HCT116 (cell line): ENCODE results near the gene EDDM13. TPM values are rescaled to one million over a fixed set of nuclear protein-coding genes. Genes with fewer than 3 reads are reported as not detected.

Experiments
- ATAC-seq: fragments of 200-7000 bp; cut with Tn5 transposase; 2 replicates; pipeline ENCODE4 v1.9.1; 2020; ENCODE audit warnings: mild to moderate bottlenecking, moderate library complexity
- BruUV-seq: library from RNA; stranded (reverse); fragments of 400-500 nt; replicated peaks from 2 replicates; lab custom pipeline; 2021; lab: Mats Ljungman, UMichigan
- CTCF ChIA-PET: fragments of 300-600 bp; sonication (Branson Sonifier 250); formaldehyde crosslinking; loops from one replicate; lab custom pipeline; 2021; ENCODE audit warnings: antibody characterized with exemption; lab: Charles Lee
- POLR2A ChIA-PET: fragments of 300-600, 350-600 bp; sonication (Branson Sonifier 250); formaldehyde crosslinking; loops from one replicate; lab custom pipeline; 2021; ENCODE audit warnings: antibody characterized with exemption; lab: Charles Lee
- RAD21 ChIA-PET, 2 experiments: fragments of 300-600 bp; sonication (Branson Sonifier 250); formaldehyde crosslinking; loops; one replicate each; lab custom pipeline; 2023; ENCODE audit warnings: low total read pairs in 2 of 2; ENCODE audit not compliant: uncharacterized antibody in 2 of 2, unreplicated experiment in 2 of 2, low non-redundant PET in 1 of 2; lab: Charles Lee
- DNase-seq: peaks from one replicate; pipeline ENCODE4 v3.0.0-alpha.2; 2010; ENCODE audit warnings: low read depth, low spot score
- H2AFZ ChIP-seq: fragments of 200-600 bp; shearing (Covaris generic), sonication (generic); 2 replicates; pipeline ENCODE4 v1.6.1; 2017; ENCODE audit warnings: low read depth, mixed run types, mixed read lengths, antibody characterized with exemption, low read length; ENCODE audit not compliant: poor library complexity, severe bottlenecking
- H3K27ac ChIP-seq: 2 replicates; pipeline ENCODE4 v1.5.1; 2012; ENCODE audit warnings: low read depth, low read length
- H3K27me3 ChIP-seq: fragments of 200-600 bp; sonication (generic); 2 replicates; pipeline ENCODE4 v1.6.1; 2016; ENCODE audit warnings: mixed run types, low read length, mixed read lengths; ENCODE audit not compliant: insufficient read depth
- H3K36me3 ChIP-seq, 2 experiments: fragments of 200-500 bp in 1 of 2; fragments of 200-600 bp in 1 of 2; sonication (Bioruptor generic) in 1 of 2; sonication (generic) in 1 of 2; 2 replicates each; pipeline versions ENCODE4 v1.5.1 to v1.6.1; 2014 to 2016; ENCODE audit warnings: low read length in 2 of 2, inconsistent platforms in 1 of 2, mixed read lengths in 1 of 2, mixed run types in 1 of 2; ENCODE audit not compliant: insufficient read depth in 2 of 2, control insufficient read depth in 1 of 2
- H3K4me1 ChIP-seq, 2 experiments: fragments of 200-600 bp in 1 of 2; sonication (generic) in 1 of 2; 2 replicates each; pipeline versions ENCODE4 v1.5.1 to v1.6.1; 2012 to 2017; ENCODE audit warnings: low read length in 2 of 2, inconsistent platforms in 1 of 2, mild to moderate bottlenecking in 1 of 2, mixed read lengths in 1 of 2, mixed run types in 1 of 2, moderate library complexity in 1 of 2; ENCODE audit not compliant: insufficient read depth in 2 of 2, control insufficient read depth in 1 of 2
- H3K4me2 ChIP-seq: fragments of 200-600 bp; sonication (generic); 2 replicates; pipeline ENCODE4 v1.6.1; 2017; ENCODE audit warnings: mixed run types, low read length, mixed read lengths
- H3K4me3 ChIP-seq, 2 experiments: fragments of 200-600 bp in 1 of 2; sonication (generic) in 1 of 2; replicated peaks in 1 of 2; 2 replicates each; pipeline ENCODE4 v1.5.1; 2011 to 2016; ENCODE audit warnings: low read length in 2 of 2, control low read depth in 1 of 2, low read depth in 1 of 2, mild to moderate bottlenecking in 1 of 2, mixed read lengths in 1 of 2, mixed run types in 1 of 2
- H3K79me2 ChIP-seq: fragments of 200-600 bp; sonication (generic); 2 replicates; pipeline ENCODE4 v1.6.1; 2017; ENCODE audit warnings: mild to moderate bottlenecking, mixed run types, low read length, moderate library complexity, mixed read lengths; ENCODE audit not compliant: insufficient read depth
- H3K9ac ChIP-seq: fragments of 200-600 bp; sonication (generic); 2 replicates; pipeline ENCODE4 v1.6.1; 2016; ENCODE audit warnings: low read length, mixed read lengths
- H3K9me2 ChIP-seq: fragments of 200-600 bp; sonication (generic), shearing (Covaris generic); 2 replicates; pipeline ENCODE4 v1.6.1; 2017; ENCODE audit warnings: mixed run types, mild to moderate bottlenecking, moderate library complexity; ENCODE audit not compliant: insufficient read depth
- H3K9me3 ChIP-seq, 2 experiments: fragments of 200-500 bp in 1 of 2; fragments of 200-600 bp in 1 of 2; sonication (Bioruptor generic) in 1 of 2; sonication (generic) in 1 of 2; 2 replicates each; pipeline ENCODE4 v1.6.1; 2014 to 2017; ENCODE audit warnings: low read length in 2 of 2, mixed read lengths in 2 of 2, inconsistent platforms in 1 of 2, low read depth in 1 of 2, mild to moderate bottlenecking in 1 of 2, mixed run types in 1 of 2, moderate library complexity in 1 of 2; ENCODE audit not compliant: control insufficient read depth in 1 of 2, insufficient read depth in 1 of 2
- H4K20me1 ChIP-seq: fragments of 200-600 bp; sonication (generic), shearing (Covaris generic); 2 replicates; pipeline ENCODE4 v1.6.1; 2017; ENCODE audit warnings: mixed run types, mild to moderate bottlenecking, moderate library complexity; ENCODE audit not compliant: insufficient read depth
- EGR1 ChIP-seq: IDR thresholded peaks from 2 replicates; pipeline ENCODE4 v1.6.1; 2012; ENCODE audit warnings: low read depth
- ELF1 ChIP-seq: IDR thresholded peaks from 2 replicates; pipeline ENCODE4 v1.6.1; 2012; ENCODE audit warnings: low read depth, borderline replicate concordance
- SIN3A ChIP-seq: IDR thresholded peaks from 2 replicates; pipeline ENCODE4 v1.6.1; 2012; ENCODE audit warnings: low read depth
- YY1 ChIP-seq: IDR thresholded peaks from 2 replicates; pipeline ENCODE4 v1.6.1; 2011; ENCODE audit warnings: low read length, low read depth, moderate library complexity, mild to moderate bottlenecking; ENCODE audit not compliant: insufficient replicate concordance; ENCODE audit errors: extremely low read depth
- ZFX ChIP-seq: fragments of 450-650 bp; IDR thresholded peaks from 2 replicates; pipeline ENCODE4 v1.6.1; 2017
- intact Hi-C: fragments of 100-400 bp; cut with micrococcal nuclease; formaldehyde crosslinking; loops from 2 replicates; pipeline ENCODE4 v1.10.0; 2022
- total RNA-seq: library from RNA; stranded (reverse); gene quantifications from one replicate; pipeline ENCODE4 v1.2.1, GENCODE V29; 2021; ENCODE audit not compliant: unreplicated experiment
- TF ChIP-seq, protein P1 (sequence below), 3 experiments: fragments of 200-600 bp in 1 of 3; sonication (generic) in 1 of 3; IDR thresholded peaks in 2 of 3; conservative IDR thresholded peaks in 1 of 3; 2 replicates each; pipeline ENCODE4 v1.5.1; 2012 to 2017; ENCODE audit warnings: low read depth in 2 of 3, low read length in 2 of 3, antibody characterized with exemption in 1 of 3, borderline replicate concordance in 1 of 3, control low read depth in 1 of 3, mild to moderate bottlenecking in 1 of 3, mixed read lengths in 1 of 3, mixed run types in 1 of 3, moderate library complexity in 1 of 3; ENCODE audit not compliant: insufficient read depth in 1 of 3
- TF ChIP-seq, protein P2 (sequence below): IDR thresholded peaks from 2 replicates; pipeline ENCODE4 v1.6.1; 2012
- TF ChIP-seq, protein P3 (sequence below): IDR thresholded peaks from 2 replicates; pipeline ENCODE4 v1.6.1; 2012

EDDM13 gene
- total RNA-seq, 1 experiment from 2014 or later, result not detected

DNA sequence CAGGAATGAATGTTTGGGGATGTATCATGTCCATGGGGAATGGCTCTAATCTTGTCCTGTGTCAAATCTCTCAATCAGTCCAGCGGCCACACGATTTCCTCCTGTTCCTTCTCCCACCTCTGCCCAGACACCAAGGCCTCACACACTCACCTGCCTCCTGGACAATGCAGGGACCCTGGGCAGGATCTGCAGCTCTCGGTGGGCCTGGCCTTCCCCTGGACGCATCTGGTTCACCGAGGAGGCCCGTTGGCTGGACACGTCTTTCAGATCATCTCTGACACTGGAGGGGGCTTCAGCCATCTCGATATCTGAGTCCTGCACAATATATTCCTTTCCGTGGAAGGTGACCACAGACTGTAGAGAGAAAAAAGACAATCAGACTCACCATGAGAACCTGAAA lies 49.1 kb upstream of the EDDM13 start (continued):
- TF ChIP-seq, protein P1, sequence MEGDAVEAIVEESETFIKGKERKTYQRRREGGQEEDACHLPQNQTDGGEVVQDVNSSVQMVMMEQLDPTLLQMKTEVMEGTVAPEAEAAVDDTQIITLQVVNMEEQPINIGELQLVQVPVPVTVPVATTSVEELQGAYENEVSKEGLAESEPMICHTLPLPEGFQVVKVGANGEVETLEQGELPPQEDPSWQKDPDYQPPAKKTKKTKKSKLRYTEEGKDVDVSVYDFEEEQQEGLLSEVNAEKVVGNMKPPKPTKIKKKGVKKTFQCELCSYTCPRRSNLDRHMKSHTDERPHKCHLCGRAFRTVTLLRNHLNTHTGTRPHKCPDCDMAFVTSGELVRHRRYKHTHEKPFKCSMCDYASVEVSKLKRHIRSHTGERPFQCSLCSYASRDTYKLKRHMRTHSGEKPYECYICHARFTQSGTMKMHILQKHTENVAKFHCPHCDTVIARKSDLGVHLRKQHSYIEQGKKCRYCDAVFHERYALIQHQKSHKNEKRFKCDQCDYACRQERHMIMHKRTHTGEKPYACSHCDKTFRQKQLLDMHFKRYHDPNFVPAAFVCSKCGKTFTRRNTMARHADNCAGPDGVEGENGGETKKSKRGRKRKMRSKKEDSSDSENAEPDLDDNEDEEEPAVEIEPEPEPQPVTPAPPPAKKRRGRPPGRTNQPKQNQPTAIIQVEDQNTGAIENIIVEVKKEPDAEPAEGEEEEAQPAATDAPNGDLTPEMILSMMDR (IDR thresholded peaks at IDR 0.05 in 2 of 3, conservative IDR thresholded peaks at IDR 0.05 in 1 of 3; ENCODE audit: borderline replicate concordance in 1 of 3, insufficient read depth in 1 of 3, low read depth in 2 of 3, low read length in 2 of 3), result no peak
- no peak for TF ChIP-seq SIN3A
- no peak for TF ChIP-seq ZFX

DNA sequence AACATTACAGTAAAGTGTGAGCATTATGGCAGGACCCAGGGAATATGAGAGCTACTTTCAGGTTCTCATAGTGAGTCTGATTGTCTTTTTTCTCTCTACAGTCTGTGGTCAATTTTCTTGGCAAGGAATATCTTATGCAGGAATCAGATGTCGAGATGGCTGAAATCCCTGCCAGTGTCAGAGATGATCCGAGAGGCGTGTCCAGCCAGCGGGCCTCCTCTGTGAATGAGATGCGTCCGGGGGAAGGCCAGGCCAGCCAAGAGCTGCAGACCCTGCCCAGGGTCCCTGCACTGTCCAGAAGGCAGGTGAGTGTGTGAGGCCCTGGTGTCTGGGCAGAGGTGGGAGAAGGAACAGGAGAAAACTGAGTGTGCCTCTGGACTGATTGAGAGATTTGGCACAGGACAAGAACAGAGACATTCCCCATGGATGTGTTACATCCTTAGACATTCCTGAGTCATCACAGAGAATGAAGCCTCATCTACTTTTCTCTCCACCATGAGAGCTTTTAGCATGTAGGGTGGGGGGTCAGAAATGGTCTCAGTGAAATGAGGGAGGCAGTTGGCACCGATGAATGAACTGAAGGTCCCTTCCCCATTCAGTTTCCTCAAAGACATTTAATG lies 27.3 kb upstream of the EDDM13 start:
- no peak for DNase-seq
- BruUV-seq, result no TSS peak
- no peaks in the 10 kb centered on the region for H3K36me3 ChIP-seq
- H3K4me3 ChIP-seq, result no peak overlapping the region
- no peak overlapping the region for H3K9ac ChIP-seq
- no peak for ATAC-seq
- intact Hi-C loops, result no loop called here
- ChIA-PET RAD21 (no interaction called here), CTCF (no interaction called here), POLR2A (no interaction called here)
- H3K9me2 ChIP-seq, result no peaks in the 10 kb centered on the region
- no peaks in the 10 kb centered on the region for H3K4me1 ChIP-seq
- no peak overlapping the region for H3K4me2 ChIP-seq
- H2AFZ ChIP-seq, result no peak overlapping the region
- no peaks in the 10 kb centered on the region for H4K20me1 ChIP-seq
- no peaks in the 10 kb centered on the region for H3K9me3 ChIP-seq
- TF ChIP-seq, protein P2, sequence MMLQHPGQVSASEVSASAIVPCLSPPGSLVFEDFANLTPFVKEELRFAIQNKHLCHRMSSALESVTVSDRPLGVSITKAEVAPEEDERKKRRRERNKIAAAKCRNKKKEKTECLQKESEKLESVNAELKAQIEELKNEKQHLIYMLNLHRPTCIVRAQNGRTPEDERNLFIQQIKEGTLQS, result no peak
- TF ChIP-seq, protein P3, sequence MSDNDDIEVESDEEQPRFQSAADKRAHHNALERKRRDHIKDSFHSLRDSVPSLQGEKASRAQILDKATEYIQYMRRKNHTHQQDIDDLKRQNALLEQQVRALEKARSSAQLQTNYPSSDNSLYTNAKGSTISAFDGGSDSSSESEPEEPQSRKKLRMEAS, result no peak
- TF ChIP-seq ELF1 (no peak), YY1 (no peak), ZFX (no peak), EGR1 (no peak)
- TF ChIP-seq, protein P1 (IDR thresholded peaks at IDR 0.05 in 2 of 3, conservative IDR thresholded peaks at IDR 0.05 in 1 of 3; ENCODE audit: borderline replicate concordance in 1 of 3, insufficient read depth in 1 of 3, low read depth in 2 of 3, low read length in 2 of 3), result no peak
- H3K27me3 ChIP-seq, result no peaks in the 10 kb centered on the region
- H3K79me2 ChIP-seq, result no peaks in the 10 kb centered on the region
- no peak overlapping the region for H3K27ac ChIP-seq
